VCaP (cell line): ENCODE results near the gene DGCR8.

Experiments
- H3K27ac ChIP-seq: fragments of 450-650 bp; 2 replicates; pipeline ENCODE4 v1.5.1; 2017
- CTCF ChIP-seq: fragments of 450-650 bp; conservative IDR thresholded peaks from 2 replicates; pipeline ENCODE4 v1.5.1; 2017; ENCODE audit warnings: mild to moderate bottlenecking, moderate library complexity

Gene DGCR8

GRCh38 chr22:20111045-20111688 lies 31.1 kb downstream of the DGCR8 start:
- peak overlapping the region; percentile 38 for H3K27ac ChIP-seq
- TF ChIP-seq CTCF = peak; percentile 65

- no peak for TF ChIP-seq CTCF
- peak overlapping the region; percentile 38; the same call in 1 of the 2 replicates for H3K27ac ChIP-seq
Observed at GRCh38 chr22:20111689-20112622, 31.9 kb downstream of the DGCR8 start.

- TF ChIP-seq CTCF = no peak
- H3K27ac ChIP-seq = peak overlapping the region; percentile 38; the same call in 1 of the 2 replicates
Observed at GRCh38 chr22:20112623-20113511, 32.8 kb downstream of the DGCR8 start.

- no peak for TF ChIP-seq CTCF
Observed at GRCh38 chr22:20113551-20114310, 33.7 kb downstream of the DGCR8 start.

GRCh38 chr22:20114506-20115475 lies 34.8 kb downstream of the DGCR8 start:
- peak overlapping the region; percentile 92; the same call in 1 of the 2 replicates for H3K27ac ChIP-seq
- TF ChIP-seq CTCF = no peak

More at GRCh38 chr22:20113551-20114310, 33.7 kb downstream of the DGCR8 start:
- H3K27ac ChIP-seq = peak overlapping the region; percentile 38; the same call in 1 of the 2 replicates
